ENCODE measurements around the gene TEKT5.
"Not testable (repeated sequence)": the region's sequence is repeated elsewhere in the genome, so short reads cannot be mapped to it uniquely, and the experiment has no call there.

Gene TEKT5

DNA sequence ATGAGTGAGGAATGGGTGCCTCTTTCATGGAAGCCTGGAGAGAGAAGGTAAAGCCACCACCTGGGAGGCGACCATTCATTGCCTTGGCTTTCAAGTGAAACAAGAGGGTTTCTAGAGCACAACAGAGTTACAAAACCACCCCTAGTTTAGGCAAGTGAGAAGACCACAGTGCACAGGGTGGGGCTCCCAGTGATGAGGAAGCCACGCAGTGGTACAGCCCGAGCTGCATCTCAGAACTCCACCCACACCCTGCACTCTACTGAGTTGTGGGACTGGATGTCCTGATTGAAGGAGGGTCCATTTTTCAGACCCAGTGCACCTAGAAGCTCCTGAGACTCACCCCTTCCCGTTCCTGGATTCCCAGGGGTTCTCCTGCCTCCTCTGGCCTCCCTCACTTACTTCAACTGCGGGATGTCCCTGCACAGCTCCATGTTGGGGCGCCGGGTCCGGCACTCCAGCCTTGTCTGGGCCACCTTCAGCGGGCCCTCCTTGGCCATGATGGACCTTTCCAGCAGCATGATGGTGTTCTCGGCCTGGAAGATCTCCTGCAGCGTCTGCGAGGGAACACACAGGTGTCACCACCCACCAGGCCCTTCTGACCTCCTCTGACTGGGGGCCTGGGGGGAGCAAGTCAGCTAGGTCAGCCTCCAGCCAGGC is 59.2 kb downstream of the TEKT5 start:
- H3K4me3 ChIP-seq (ENCODE audit: low read length): no peak overlapping the region
- TF ChIP-seq, protein P1, sequence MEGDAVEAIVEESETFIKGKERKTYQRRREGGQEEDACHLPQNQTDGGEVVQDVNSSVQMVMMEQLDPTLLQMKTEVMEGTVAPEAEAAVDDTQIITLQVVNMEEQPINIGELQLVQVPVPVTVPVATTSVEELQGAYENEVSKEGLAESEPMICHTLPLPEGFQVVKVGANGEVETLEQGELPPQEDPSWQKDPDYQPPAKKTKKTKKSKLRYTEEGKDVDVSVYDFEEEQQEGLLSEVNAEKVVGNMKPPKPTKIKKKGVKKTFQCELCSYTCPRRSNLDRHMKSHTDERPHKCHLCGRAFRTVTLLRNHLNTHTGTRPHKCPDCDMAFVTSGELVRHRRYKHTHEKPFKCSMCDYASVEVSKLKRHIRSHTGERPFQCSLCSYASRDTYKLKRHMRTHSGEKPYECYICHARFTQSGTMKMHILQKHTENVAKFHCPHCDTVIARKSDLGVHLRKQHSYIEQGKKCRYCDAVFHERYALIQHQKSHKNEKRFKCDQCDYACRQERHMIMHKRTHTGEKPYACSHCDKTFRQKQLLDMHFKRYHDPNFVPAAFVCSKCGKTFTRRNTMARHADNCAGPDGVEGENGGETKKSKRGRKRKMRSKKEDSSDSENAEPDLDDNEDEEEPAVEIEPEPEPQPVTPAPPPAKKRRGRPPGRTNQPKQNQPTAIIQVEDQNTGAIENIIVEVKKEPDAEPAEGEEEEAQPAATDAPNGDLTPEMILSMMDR (conservative IDR thresholded peaks at IDR 0.05; ENCODE audit: low read length): no peak
- no peak for DNase-seq (ENCODE audit: low read depth)

DNA sequence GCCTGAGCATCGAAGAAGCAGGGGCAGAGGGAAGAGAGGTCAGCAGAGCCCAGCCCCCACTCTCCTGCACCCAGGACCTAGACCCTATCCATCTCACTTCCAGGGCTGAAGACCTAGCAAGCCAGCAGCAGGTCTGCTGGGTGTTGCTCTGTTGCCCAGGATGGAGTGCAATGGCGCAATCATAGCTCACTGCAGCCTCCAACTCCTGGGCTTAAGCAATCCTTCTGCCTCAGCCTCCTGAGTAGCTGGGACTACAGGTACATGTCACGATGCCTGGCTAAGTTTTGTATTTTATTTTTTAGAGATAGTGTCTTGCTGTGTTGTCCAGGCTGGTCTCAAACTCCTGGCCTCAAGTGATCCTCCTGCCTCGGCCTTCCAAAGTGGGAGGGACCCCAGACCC is 61.3 kb downstream of the TEKT5 start:
- H3K4me3 ChIP-seq (ENCODE audit: low read length); DNase-seq (ENCODE audit: low read depth): not testable (repeated sequence)

DNA sequence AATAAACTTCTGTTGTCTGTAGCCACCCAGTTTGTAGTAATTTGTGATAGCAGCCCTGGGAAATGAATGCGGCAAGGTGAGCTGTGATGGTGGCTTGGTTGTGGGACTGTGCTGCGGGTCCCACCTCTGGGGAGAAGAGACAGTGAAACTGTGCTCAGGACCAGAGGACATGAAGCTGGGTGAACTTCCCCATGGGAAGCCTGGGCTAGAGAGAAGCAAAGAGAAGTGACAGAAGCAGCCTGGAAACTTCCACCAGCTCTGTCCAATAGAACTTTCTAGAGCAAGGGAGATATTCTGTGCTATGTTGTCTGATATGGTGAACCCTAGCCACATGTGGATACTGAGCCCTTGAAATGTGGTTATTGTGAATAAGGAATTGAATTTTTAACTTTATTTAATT is 62.8 kb downstream of the TEKT5 start:
- no peak for DNase-seq (ENCODE audit: low read depth)
- H3K4me3 ChIP-seq (ENCODE audit: low read length): no peak overlapping the region
- TF ChIP-seq, protein P1 (conservative IDR thresholded peaks at IDR 0.05; ENCODE audit: low read length): no peak

DNA sequence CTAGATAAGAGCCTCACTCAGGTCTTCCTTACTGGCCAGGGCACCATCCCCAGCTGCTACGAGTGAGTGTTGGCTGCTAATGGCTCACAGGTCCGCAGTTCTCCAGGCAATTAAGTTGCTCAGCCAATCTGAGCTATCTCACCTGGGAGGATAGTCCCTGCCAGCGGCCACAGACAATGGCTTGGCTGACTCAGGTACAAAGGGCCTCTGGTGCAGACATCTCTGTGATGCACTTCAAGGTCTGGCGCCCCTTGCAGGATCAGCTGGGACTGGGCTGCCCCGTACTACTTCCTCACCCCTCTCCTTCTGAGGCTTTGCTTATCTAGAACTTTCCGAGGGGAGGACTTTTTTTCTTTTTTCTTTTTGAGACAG is 65.2 kb downstream of the TEKT5 start:
- H3K4me3 ChIP-seq (ENCODE audit: low read length): no peak overlapping the region
- no peak for DNase-seq (ENCODE audit: low read depth)
- TF ChIP-seq, protein P1 (conservative IDR thresholded peaks at IDR 0.05; ENCODE audit: low read length): no peak

DNA sequence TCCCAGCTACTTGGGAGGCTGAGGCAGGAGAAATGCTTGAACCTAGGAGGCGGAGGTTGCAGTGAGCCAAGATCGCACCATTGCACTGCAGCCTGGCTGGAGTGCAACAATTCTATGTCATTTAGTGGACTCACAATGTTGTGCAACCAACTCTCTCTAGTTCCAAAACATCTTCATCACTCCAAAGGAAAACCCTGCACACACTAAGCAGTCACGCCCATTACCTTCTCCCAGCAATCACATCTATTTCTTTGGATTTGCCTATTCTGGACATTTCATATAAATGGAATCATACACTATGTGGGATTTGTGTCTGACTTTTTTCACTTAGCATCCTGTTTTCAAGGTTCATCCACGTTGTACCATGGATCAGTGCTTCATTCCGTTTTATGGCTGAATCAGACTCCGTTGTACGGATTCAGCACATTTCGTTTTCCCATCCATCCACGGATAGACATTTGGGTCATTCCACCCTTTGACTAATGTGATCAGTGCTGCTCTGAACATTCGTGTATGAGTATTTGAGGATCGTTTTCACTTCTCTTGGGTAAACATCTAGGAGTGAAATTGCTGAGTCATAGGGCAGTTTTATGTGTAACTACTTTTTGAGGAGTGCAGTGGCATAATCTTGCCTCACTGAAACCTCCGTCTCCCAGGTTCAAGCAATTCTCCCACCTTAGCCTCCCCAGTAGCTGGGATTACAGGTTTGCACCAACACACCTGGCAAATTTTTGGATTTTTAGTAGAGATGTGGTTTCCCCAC is 69.0 kb downstream of the TEKT5 start:
- no peak overlapping the region for H3K4me3 ChIP-seq (ENCODE audit: low read length)
- TF ChIP-seq, protein P1 (conservative IDR thresholded peaks at IDR 0.05; ENCODE audit: low read length): no peak
- peak; percentile 12 for DNase-seq (ENCODE audit: low read depth)

DNA sequence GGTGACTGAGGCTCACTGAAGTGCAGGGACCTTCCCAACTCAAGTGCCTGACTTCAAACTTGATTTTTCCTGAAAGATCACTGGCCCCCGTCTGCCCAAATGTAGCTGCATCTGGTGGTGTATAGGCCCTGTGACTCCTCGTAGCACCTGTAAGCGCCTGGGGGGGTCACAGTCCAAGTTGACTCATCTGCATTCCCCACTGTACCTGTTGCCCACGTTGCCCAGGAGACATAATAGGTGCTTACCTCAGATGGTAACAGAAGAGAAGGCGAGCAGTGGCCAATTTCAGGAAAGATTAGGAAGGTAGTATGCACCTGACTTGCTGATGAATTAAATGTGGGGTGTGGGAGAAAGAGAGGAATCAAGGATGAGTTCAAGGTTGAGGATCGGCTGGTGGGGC is 70.2 kb downstream of the TEKT5 start:
- no peak for DNase-seq (ENCODE audit: low read depth)
- H3K4me3 ChIP-seq (ENCODE audit: low read length): no peak overlapping the region
- TF ChIP-seq, protein P1 (conservative IDR thresholded peaks at IDR 0.05; ENCODE audit: low read length): no peak

DNA sequence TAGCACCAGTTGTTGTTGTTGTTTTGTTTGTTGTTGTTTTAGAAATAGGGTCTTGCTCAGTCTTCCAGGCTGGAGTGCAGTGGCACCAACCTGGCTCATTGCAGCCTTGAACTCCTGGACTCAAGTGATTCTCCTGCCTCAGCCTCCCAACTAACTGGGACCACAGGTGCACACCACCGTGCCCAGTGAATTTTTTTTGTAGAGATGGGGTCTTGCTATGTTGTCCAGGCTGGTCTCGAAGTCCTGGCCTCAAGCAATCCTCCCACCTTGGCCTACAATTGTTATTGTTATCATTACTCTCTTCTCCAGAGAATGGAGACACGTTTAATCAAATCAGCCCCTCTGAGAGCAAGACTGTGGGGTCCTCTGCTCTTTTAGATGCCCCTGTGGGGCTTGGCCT is 71.7 kb downstream of the TEKT5 start:
- TF ChIP-seq, protein P1 (conservative IDR thresholded peaks at IDR 0.05; ENCODE audit: low read length): no peak
- DNase-seq (ENCODE audit: low read depth): no peak
- no peak overlapping the region for H3K4me3 ChIP-seq (ENCODE audit: low read length)

All from AG10803 (cell line).